Measurements from ENCODE around the gene OTOF. TPM values are rescaled to one million over a fixed set of nuclear protein-coding genes. Genes with fewer than 3 reads are reported as not detected.

OTOF gene
- polyA plus RNA-seq, 3 donors, result 0.51 TPM; not detected in 2

DNA sequence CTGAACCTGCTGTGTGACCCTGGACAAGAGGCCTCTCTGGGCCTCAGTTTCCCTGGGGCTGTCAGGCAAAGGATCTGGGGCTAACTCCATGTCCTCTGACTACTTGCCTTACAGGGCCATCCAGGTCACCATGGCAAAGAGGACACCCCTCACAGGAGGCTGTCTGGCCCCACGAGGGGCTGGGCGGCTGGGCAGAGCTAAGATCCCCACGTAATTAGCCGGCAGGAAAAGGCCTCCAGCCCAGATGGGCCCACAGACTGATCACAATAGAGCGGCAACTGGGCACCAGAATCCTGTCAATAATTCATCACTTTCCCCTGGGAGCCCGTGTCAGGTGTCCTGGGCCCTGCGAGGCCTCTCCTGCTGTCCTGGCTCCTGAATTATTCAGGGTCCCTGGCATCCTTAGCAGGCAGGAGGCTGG lies 44.8 kb upstream of the OTOF start:
- Histone ChIP-seq H4K20me1 (ENCODE audit: insufficient read depth, low read length) (no peaks in the 10 kb centered on the region), H3K27me3 (ENCODE audit: control insufficient read depth in 2 of 2, insufficient read depth in 2 of 2, low read length in 2 of 2) (no peaks in the 10 kb centered on the region), H3K36me3 (replicated peaks in 1 of 2; ENCODE audit: control insufficient read depth in 1 of 2, insufficient read depth in 2 of 2, low read length in 2 of 2) (no peaks in the 10 kb centered on the region), H2AFZ (ENCODE audit: insufficient read depth, low read depth, low read length, poor library complexity, severe bottlenecking) (no peak overlapping the region), H3K4me1 (ENCODE audit: control insufficient read depth in 1 of 2, insufficient read depth in 2 of 2, low read length in 2 of 2) (no peaks in the 10 kb centered on the region), H3K9me3 (replicated peaks in 1 of 2; ENCODE audit: control insufficient read depth in 1 of 2, insufficient read depth in 1 of 2, low read length in 2 of 2) (no peaks in the 10 kb centered on the region), H3K79me2 (ENCODE audit: insufficient read depth, low read length) (no peaks in the 10 kb centered on the region), H3K9ac (ENCODE audit: insufficient read depth, low read length, poor library complexity, severe bottlenecking) (no peak overlapping the region), H3K27ac (ENCODE audit: low read depth in 1 of 2, low read length in 2 of 2) (no peak overlapping the region), H3K4me2 (replicated peaks; ENCODE audit: extremely low read depth, low read length, poor library complexity, severe bottlenecking) (no peak overlapping the region), H3K4me3 (replicated peaks in 1 of 3; ENCODE audit: low read depth in 2 of 3, low read length in 3 of 3) (no peak overlapping the region)
- 95% methylated on average over 7 of the region's 7 CpGs for WGBS (ENCODE audit: insufficient coverage)
- intact Hi-C loops (cut with micrococcal nuclease), result no loop called here
- no peak overlapping the region for H3K4me3 Mint-ChIP-seq
- H3K9me3 Mint-ChIP-seq, result no peaks in the 10 kb centered on the region
- H3K27ac Mint-ChIP-seq, result no peak overlapping the region
- peaks cover 5 to 13% (median 7%) of the 10 kb centered on the region in 3 donors for H3K27me3 Mint-ChIP-seq (ENCODE audit: low read depth in 3 of 3)
- no peak for DNase-seq
- no peak for TF ChIP-seq CTCF (IDR thresholded peaks at IDR 0.05)
- no peaks in the 10 kb centered on the region for H3K36me3 Mint-ChIP-seq
- no peaks in the 10 kb centered on the region for H3K4me1 Mint-ChIP-seq

- Histone ChIP-seq H2AFZ (ENCODE audit: insufficient read depth, low read depth, low read length, poor library complexity, severe bottlenecking) (no peak overlapping the region), H3K27ac (ENCODE audit: low read depth in 1 of 2, low read length in 2 of 2) (no peak overlapping the region), H3K27me3 (ENCODE audit: control insufficient read depth in 2 of 2, insufficient read depth in 2 of 2, low read length in 2 of 2) (no peaks in the 10 kb centered on the region), H3K9ac (ENCODE audit: insufficient read depth, low read length, poor library complexity, severe bottlenecking) (no peak overlapping the region), H3K9me3 (replicated peaks in 1 of 2; ENCODE audit: control insufficient read depth in 1 of 2, insufficient read depth in 1 of 2, low read length in 2 of 2) (no peaks in the 10 kb centered on the region), H3K4me2 (replicated peaks; ENCODE audit: extremely low read depth, low read length, poor library complexity, severe bottlenecking) (no peak overlapping the region), H3K36me3 (replicated peaks in 1 of 2; ENCODE audit: control insufficient read depth in 1 of 2, insufficient read depth in 2 of 2, low read length in 2 of 2) (no peaks in the 10 kb centered on the region), H3K4me1 (ENCODE audit: control insufficient read depth in 1 of 2, insufficient read depth in 2 of 2, low read length in 2 of 2) (no peaks in the 10 kb centered on the region), H3K79me2 (ENCODE audit: insufficient read depth, low read length) (no peaks in the 10 kb centered on the region), H3K4me3 (replicated peaks in 1 of 3; ENCODE audit: low read depth in 2 of 3, low read length in 3 of 3) (no peak overlapping the region), H4K20me1 (ENCODE audit: insufficient read depth, low read length) (no peaks in the 10 kb centered on the region)
- Mint-ChIP-seq H3K4me1 (no peaks in the 10 kb centered on the region), H3K27ac (peak overlapping the region in 1 of 7 donors; percentile 79), H3K4me3 (no peak overlapping the region), H3K36me3 (no peaks in the 10 kb centered on the region), H3K9me3 (no peaks in the 10 kb centered on the region), H3K27me3 (ENCODE audit: low read depth in 3 of 3) (peaks cover 6 to 14% (median 7%) of the 10 kb centered on the region in 3 donors)
- DNase-seq, result no peak
- intact Hi-C loops (cut with micrococcal nuclease), result no loop called here
- no peak for TF ChIP-seq CTCF (IDR thresholded peaks at IDR 0.05)
- 45% methylated on average over 4 of the region's 6 CpGs for WGBS (ENCODE audit: insufficient coverage)
Measured at GRCh38 chr2:26522325-26522724, 44.4 kb upstream of the OTOF start.

Data from CD14-positive monocyte (primary cell).